Dedifferentiated amniotic fluid mesenchymal stem cell (primary cell): ENCODE data around the gene CRACDL.

ENCODE experiments used
- DNase-seq: peaks from one replicate; pipeline ENCODE4 v3.0.0-alpha.2; 2016; ENCODE audit errors: extremely low spot score

CRACDL gene

GRCh38 chr2:98854682-98855081 is 81.3 kb downstream of the CRACDL start:
- DNase-seq: no peak

GRCh38 chr2:98852932-98853331 is 83.1 kb downstream of the CRACDL start:
- DNase-seq: no peak

DNA sequence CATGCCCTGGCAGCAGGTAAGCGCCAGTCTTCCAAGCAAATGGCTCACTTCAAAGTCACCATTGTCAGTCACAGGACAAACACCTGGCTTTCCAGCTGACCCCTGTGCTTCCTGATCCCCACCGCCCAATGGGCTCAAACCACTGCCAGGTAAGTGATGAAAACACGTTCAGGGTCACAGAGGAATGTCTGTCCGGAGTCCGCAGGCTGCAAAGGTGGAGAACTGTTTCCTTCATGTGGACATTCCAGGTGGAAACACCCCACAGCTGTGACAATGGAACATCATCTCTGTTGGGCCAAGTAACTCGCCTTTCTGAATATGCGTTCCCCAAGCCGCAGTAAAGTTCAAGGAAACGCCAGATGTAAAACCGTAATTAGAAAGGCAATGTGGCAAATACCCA is 86.0 kb downstream of the CRACDL start:
- no peak for DNase-seq

DNA sequence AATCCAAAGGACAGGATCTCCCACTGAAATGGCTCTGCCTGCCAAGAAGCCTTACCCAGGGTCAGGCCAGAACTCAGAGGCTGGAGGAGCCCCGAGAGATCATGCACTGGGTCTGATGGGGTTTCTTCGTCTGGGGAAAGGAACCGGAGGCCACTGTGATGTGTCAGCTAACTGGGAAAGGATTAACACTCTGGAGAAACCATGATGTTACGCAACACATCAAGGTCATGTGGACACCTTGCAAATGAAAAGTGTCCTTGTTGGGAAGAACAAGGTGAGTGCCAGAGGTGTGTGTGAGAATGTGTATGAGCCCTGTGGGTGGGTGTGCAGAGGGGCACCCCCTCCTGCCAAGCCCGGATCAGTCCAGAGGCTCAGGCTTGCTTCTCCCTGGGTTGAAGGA is 86.9 kb downstream of the CRACDL start:
- no peak for DNase-seq

DNA sequence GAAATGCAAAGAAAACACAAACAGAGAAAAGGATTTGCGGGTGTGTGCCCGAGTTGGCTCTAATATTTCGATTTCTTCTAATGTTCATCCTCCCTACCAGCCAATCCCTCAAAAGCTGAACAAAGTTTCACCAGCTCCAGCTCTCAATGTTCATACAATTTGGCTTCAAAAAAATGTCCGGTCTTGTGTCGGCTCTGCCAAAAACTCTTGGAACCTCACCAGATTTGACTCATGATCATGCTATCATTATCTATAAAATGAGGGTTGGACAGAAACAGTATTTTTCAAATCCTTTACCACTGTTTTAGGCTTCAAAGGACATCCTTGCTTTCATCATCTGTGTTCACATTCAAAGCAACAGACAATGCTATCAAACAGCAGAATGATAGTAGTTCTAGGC is 88.2 kb downstream of the CRACDL start:
- DNase-seq: no peak

DNA sequence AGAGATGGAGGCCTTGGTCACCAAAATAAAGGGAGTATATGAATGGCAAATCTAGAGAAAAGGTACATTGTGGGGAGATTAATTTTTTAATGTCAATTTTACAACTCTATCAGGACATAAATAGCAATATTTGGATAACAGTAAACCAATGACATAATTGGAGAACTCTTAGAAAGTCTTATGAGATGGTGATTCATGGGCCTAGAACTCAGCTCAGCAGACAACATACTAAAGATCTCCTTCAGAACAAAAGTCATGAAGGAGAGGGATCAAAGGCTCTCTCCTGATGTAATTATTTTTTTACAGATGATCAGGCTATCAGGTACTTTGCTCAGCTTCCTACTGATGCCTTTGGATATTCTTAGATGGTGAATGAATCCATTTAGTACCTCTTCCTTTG is 90.0 kb downstream of the CRACDL start:
- peak; percentile 43 for DNase-seq

DNA sequence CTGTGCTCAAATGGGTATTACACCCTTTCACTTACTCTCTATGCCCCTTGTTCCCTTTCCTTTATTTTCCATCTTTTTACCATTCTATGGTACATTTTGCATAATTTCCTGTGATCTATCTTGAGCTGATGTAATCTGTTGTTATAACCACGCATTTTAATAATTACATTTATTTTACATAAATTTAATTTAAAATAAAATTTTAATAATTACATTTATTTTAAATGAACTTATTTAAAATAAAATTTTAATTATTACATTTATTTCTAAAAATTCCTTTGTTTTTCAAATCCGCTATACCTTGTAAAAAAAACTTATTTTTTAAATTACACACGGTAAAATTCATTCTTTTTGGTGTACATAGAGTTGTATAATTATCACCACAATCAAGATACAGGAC is 93.9 kb downstream of the CRACDL start:
- DNase-seq: no peak

DNA sequence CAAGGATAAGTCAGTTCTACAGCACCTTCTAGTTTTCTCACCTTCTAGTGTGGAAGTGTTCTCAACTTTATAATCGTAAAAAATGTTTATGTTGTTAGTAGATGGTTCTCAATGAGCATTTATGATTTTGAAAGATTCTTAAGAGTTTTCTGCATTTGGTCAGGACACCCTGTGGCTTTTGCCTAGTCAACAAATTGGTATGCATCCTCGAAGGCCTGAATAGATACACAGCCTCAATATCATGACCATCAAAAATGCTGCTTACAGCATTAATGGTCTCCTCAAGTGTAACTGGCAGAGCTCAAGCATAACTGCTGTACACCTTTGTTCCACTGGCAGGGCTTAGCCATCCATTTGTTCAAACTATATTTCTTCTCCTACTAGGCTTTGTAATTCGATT is 96.7 kb downstream of the CRACDL start:
- DNase-seq: no peak

DNA sequence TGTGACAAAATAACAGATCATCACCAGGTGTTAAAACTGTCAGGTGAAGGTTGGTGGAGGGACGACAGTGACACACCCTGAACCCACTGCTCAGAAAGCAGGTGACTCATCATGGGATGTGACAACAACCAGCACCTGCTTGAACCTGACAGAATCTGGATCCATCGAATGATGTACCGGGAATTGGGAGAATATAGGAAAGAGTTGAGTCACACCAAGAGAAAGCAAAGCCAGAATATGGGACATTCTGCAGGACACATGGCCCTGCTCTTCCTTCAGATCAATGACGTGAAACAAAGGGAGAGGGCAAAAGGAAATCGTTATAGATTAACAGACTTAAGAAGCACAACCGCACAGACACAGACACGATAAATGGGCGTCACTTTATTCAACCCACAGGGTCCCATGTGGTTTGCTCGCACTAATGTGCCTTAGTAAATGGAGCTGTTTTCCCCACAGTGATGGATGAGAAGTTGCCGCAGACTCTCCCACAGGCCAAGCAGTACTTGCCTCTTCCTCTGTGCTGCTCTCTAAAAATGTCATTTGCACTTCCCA is 100.1 kb downstream of the CRACDL start:
- DNase-seq: no peak

GRCh38 chr2:98833917-98834263 is 102.1 kb downstream of the CRACDL start:
- DNase-seq: no peak

DNA sequence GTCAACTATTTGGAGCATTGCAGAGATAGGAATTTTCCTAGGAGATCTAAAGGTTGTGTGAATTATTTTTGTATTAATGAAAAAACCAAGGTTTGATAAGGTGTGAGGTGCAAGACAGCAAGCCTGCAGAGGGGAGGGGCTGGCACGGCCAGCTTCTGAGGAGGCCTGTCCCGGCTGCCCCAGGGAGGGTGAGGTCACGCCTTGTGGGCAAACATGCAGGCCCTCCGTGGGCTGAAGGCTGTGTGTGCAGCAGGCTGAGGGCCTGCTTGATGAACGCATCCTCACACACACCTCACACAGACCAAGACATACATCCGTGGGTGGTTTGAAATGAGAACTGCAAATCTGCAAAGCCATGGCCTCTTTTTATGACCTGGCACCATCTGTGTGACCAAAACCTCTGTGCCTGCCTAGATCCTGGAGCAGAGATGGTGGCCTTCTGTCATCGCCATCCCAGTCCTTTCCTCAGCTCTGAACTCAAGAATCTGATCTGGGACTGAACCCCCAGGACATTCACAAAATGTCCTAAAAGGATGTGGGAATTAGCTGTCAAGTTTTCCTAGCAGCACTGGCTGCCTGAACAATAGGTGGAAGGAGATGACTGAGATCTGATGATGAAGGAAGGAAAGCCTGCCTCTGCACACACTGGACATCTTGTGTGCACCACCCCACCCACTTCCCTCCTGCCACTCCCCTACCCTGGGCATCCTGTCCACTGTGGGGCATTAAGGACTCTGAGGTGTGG is 102.7 kb downstream of the CRACDL start:
- DNase-seq: no peak

- no peak for DNase-seq
Observed at GRCh38 chr2:98832172-98832571, 103.9 kb downstream of the CRACDL start.

DNA sequence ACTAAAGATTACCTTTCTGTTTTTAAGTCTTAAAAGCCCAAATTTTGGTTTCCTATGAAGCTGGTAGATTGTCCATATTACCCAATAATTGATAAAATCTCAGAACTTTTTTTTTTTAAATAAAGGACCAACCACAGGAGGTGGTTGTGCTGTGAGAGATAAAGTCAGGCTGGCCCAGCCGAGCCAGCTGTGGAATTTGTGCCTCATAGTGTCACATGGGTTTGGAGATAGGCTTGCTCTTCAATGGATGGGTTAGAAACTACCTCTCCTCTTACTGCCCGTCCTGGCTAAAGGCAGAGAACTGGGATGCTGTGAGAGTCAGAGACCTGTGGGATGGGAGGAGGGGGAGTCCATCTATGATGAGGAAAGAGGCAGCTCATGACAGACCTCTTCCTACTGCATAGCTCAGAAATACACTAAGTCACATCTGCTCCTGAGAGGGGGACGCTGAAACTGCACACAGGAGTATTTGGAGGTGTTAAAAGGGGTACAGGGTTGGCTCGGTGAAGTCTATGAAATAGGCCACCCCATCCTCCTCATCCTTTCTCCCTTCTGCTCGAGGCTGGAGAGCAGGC is 105.4 kb downstream of the CRACDL start:
- no peak for DNase-seq

DNA sequence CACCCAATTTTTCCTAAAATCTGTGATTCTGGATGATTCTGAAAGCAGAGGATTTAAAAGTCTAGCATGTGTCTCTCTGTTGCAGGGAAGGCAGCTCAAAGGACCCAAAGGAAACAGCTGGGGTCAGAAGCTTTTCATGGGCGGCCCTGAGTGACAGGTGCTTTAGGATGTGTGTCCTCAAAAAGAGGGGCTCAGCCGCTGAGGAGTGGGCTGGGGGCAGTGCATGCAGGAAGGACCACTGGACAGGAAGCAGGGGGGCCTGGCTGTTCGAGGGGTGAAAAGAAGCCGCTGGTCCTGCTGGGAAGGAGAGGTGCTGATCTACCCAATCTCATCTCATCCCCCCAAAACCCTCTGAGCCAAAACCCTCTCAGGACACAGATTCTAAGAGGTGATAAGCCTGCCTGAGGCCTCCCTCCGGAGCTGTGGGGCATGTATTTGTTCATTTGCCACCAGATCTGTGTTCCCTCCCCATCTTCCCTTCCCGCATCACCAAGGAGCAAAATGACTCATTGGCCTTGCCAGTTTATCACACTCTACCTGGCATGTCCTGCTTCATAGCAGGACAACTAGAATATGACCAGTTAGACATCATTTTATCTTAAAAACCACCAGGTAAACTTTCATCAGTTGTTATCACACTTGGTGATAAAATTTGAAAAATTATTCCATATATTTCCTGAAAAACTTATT is 106.3 kb downstream of the CRACDL start:
- no peak for DNase-seq

DNA sequence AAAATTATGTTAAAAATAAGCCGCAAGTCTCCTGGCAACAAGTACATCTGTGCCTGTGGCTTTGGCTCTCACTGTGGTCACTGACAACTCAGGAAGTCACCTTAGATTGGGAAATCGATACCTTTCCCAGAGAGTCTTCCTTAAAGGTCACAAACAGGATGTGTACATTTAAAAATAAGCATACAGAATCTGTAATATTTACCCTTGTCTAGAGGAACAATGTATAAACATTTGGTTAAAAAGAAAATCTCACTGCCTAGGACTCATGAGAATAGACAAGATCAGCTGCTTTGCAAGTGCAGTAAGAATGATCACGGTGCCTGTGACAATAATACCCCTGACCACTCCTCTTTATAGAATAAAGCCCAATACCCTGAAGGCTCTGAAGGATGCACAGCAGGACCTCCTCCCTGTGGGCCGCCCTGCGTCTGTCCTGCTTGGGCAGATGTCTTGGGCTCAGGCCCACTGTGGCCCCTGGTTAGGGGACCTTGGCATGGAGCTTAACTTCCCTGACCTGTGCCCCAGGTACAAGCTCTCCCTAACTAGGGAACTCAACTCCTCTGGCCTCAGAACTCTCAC is 107.1 kb downstream of the CRACDL start:
- DNase-seq: no peak

DNA sequence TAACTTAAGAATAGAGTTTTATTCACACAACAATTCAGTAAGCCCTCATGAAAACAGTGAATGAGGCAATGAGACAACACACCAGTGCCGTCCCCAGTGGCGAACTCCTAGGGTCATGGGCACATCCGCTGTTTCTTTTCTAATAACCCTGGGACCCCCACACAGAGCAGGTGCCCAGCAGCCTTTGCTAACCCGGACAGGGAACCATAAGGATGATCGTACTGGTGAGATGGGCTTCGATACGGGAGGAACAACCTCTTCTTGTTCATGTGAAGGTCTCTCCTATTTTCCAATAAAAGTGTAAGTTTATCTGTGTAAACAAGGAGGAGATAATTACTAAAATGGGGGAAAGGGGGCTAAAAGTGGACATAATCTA is 107.7 kb downstream of the CRACDL start:
- DNase-seq: no peak

DNA sequence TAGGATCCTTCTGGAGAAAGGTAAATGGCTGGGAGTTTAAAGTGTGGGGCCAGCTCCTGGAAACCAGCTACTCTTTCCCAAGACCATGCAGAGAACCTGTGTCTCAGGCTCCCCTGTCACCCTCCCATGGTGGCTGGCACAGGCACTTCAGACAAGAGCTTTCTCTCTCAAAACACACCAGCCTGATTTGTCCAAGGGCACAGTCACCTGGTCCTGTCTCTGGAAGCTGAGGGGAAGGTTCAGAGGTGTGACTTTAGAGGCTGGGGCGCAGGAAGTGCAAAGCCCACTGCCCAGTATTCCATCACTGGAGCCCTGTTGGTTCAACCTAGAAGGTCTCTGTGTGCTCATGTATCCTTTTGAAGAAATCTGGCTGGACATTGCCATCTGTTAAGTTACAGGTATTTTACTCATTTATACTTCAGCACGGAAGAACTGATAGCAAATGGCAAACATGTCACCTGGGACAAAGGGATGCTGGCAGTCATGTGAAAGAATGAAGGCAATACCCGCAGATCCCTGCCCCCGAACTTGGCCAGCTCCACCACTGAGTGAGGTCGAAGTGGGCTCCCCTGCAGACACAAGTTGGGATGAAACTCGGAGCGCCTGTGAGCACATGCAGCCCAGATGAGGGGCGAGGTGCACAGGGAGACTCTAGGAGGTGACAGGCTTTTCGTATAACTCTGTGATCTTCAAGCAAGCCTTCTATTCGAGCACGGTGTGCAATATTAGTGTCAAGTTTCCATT is 108.2 kb downstream of the CRACDL start:
- DNase-seq: no peak

DNA sequence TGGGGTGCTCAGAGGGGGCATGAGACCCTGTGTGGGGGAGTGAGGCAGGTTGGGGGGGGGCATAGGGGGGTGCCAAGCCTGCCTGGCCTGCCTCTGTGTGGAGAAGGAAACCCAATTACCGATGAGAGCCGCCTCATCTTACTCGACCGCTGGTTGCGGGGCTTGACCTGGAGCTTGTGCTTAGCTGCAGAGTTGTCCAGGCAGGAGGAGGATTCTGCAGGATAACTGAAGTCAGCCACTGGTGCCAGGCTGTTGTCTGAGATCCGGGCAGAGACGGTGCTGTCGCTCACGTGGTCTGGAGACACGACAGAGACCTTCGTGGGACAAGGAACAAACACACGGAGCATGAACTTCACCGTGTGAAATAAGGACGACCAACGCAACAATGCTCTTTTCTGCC is 109.2 kb downstream of the CRACDL start:
- DNase-seq: no peak

DNA sequence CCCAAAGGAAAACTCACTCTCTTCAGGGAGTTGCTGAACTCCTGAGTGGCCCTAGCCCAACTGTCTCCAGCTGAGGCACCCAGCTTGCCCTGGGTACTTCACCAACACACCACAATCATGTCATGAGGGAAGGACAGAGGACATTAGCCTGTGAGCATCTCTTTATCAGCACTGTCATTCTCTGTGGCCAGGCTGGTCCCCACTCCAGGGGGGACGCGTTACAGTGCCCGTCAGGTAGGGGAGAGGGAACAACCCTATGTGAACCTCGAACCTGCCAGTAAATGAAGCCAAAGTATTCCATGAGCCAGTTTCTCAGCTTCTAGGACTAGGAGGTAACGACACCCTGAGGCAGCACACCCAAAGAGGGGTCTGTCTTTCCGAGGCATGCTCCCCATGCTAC is 110.2 kb downstream of the CRACDL start:
- no peak for DNase-seq

DNA sequence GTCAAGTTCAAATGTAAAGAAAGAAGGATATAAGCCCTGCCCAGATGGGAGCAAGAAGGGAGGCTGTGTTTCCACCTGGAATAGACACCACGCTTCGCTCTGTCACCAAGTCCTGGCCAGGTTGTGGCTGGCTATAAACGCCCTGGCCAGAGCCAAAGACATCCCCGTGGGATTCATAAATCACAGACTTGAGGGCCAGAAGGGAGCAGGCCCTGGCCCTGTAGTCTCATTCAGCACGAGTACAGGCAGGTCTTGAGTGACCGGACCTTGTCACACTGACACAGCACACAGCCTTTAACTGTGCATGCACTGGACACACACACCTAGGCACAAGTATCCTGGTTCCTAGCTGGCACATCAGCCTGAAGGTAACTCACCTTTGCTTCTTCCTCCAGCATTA is 110.6 kb downstream of the CRACDL start:
- DNase-seq: no peak

GRCh38 chr2:98825020-98825350 is 111.0 kb downstream of the CRACDL start:
- no peak for DNase-seq
